GM12872 (cell line): Measurements from ENCODE around the gene CLPX.

Experiments used
- TF ChIP-seq, protein P1 (sequence below): IDR thresholded peaks from 3 replicates; pipeline ENCODE4 v1.5.1; 2011; ENCODE audit warnings: low read depth, mild to moderate bottlenecking, low read length, moderate library complexity; ENCODE audit not compliant: insufficient read depth

The CLPX gene

DNA sequence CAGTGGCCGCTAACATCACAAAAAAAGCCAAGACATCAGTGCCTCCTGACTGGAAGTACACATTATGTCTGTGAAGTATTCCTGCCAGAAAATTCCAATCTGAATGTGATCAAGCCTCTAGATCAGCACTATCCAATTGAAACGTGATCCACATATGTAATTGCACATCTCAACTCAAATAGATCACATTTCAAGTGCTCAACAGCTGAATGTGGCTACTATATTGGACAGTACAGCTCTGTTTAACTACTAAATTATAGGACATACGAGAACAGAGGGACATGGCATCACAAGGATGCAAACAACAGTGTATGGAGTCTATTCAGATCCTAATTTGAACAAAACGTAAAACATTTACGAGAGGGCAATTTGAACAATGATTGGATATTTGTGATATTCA, 69.6 kb downstream of the CLPX start:
- TF ChIP-seq, protein P1, sequence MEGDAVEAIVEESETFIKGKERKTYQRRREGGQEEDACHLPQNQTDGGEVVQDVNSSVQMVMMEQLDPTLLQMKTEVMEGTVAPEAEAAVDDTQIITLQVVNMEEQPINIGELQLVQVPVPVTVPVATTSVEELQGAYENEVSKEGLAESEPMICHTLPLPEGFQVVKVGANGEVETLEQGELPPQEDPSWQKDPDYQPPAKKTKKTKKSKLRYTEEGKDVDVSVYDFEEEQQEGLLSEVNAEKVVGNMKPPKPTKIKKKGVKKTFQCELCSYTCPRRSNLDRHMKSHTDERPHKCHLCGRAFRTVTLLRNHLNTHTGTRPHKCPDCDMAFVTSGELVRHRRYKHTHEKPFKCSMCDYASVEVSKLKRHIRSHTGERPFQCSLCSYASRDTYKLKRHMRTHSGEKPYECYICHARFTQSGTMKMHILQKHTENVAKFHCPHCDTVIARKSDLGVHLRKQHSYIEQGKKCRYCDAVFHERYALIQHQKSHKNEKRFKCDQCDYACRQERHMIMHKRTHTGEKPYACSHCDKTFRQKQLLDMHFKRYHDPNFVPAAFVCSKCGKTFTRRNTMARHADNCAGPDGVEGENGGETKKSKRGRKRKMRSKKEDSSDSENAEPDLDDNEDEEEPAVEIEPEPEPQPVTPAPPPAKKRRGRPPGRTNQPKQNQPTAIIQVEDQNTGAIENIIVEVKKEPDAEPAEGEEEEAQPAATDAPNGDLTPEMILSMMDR: no peak

DNA sequence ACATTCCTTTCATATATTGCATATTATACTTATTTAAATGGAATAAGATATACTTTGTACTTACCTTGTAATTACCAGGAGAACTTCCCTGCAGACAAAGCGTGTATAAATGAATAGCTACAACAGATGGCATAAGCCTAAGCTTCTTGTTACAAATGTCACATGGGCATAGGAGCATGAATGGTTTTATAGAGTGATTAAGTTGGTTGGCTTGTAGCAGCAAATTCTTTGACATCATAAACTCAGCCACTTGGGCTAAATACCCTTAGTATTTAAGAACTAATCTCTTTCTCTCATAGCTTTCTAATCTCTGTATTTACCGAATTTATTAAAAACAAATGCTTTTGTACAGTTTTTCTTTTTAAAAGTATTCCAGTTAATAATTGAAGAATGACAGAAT, 70.1 kb downstream of the CLPX start, which contains the start of gene UBAP1L:
Gene UBAP1L (minus strand): TSS at position 115 of the 400 bp plus-strand sequence. CDS start 8,985 bp downstream, outside the sequence.
- TF ChIP-seq, protein P1: no peak

DNA sequence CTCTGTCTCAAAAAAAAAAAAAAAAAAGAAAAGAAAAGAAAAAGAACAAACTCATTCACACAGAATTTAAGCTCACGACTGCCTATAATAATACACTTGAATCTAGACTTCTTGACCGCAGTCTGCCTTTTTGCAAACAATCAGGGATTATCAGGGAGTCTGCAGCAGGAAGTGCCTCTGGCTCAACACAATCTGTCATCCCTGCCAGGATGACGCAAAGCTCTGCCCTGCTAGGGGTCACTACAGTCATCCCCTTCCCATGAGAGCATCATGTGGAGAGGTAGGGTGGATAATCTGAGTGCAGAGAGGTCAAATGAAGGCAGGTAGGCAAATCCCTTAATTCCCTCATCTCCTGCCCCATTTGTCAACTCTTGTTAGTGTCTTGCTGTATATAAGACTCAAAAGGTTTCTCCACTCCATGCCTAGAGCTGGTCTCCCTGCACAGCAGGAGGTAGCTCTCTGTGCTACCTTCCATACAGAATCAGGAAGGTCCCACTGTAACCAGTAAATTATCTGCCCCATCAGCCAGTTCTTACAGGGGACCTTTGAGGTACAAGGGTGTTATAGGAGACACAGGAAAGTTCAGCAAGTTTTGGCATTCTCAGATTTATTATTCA, 74.4 kb downstream of the CLPX start:
- TF ChIP-seq, protein P1: no peak

DNA sequence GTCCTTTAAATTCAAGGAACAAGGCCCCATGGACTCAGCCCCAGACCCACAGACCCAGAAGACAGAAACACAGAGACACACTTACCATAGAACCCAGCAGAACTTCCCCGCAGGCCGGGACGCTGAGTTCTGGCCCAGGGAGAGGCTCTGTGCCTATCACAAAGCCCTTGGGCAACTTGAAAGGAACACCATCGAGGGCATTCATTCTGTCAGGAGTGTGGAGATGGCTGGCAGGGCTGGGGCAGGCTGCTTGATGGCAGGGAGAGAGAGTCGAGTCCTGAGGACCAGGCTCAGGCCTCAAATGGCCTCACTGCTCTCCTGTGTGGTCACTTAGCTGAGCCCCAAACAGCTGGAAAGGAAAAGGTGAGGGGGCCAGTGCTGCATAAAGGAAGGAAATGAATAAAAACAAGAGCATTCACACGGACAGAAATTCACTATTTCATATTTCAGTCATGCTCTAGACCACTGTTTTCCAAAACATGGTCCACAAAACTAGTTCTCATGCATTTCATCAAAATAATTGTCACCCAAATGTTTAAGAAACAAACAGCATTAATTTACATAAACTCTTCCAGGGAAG, 79.0 kb downstream of the CLPX start:
- TF ChIP-seq, protein P1: no peak

DNA sequence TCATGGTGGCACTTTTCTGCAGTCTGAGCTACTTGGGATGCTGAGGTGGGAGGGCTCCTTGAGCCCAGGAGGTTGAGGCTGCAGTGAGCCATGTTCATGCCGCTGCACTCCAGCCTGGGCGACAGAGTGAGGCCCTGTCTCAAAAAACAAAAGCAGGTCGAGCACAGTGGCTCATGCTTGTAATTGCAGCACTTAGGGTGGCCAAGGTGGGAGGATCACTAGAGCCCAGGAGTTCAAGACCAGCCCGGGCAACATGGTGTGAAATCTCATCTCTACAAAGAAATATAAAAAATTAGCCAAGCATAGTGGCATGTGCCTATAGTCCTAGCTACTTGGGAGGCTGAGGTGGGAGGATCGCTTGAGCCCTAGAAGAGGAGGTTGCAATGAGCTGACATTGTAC, 80.1 kb downstream of the CLPX start:
- TF ChIP-seq, protein P1: no peak

DNA sequence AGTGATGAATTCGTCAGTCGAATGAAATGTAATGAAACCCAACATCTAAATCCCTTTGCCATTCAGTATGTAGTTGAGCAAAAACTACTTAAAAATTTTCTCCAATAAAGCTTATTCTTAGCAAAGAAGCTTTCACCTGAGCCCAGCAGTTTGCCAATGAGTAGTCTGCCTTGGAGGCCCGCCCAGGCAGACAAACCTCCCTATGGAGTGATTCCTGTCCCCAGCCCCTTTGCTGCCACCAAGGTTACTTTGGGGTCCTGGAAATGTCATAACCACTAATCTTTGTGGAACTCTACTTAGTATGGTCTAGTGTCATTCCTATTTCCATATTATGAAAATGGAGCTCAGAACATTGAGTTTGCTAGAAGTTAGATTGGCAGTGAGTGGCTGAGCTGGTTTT, 82.2 kb downstream of the CLPX start:
- TF ChIP-seq, protein P1: no peak

DNA sequence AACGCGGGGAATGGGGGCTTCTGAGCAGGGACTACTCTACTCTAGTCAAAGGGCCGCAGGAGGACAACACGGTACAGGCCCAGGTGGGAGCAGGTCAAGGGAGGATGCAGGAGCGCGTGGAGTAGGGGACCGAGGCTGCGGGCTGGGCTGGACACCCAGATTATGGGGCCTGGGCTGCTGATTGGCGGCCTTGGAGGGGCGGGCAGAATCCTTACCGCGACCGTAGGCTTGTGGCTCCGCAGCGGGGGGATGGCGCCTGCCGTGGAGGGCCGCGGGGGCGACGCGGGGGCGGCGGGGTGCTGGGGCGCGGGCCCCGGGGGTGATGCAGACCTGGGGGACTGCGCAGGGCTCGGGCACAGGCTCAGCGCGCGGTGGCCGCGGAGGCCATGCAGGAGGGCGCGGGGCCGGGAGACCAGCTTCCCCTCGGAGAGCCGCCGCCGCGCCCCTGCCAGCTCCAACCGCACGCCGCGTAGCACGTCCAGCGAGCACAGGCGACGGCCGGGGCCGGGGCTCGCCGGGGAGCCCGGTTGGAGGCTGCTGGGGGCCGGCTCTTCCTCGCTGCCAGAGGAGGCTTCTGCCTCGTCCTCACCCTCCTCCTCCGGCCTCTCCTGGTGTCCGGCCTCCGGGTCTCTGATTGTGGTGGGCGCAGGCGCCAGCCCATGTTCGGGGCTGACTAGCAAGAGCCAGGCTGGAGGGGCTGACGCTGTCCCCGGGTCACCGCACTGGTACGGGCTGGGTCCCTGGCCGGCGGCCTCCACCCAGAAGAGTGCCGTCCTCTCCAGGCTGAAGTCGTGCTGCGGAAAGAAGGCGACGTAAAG, 83.0 kb downstream of the CLPX start:
- TF ChIP-seq, protein P1: no peak
